Measurements from ENCODE around the gene SEC61B. TPM values are rescaled to one million over a fixed set of nuclear protein-coding genes. Genes with fewer than 3 reads are reported as not detected.

The SEC61B gene
- total and polyA plus RNA-seq, 12 donors, result 33.2 to 371 (median 200) TPM

DNA sequence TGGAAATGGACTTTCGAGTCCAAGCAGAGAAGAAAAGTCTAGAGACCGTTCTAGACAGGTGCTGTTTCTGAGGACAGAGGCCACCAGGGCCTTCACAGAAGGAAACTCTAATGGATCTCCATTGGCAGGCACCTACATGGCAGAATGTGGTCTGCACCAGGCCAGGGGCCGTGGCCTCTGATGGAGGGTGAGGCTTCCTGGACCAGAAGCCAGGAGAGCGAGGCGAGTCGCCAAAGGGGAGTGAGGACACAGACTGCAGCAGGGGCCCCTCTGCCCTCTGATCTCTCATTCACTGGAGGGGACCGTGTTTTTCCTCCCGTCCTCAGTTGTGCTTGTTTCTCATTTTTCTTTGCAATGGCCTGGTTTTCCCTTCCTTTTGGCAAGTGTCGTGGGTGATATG lies 41.4 kb upstream of the SEC61B start:
- Histone ChIP-seq H3K9me3 (replicated peaks in 1 of 3) (no peaks in the 10 kb centered on the region), H3K4me3 (no peak overlapping the region), H3K27ac (no peak overlapping the region), H3K27me3 (no peaks in the 10 kb centered on the region), H3K36me3 (replicated peaks in 1 of 2) (no peaks in the 10 kb centered on the region), H3K4me1 (replicated peaks in 1 of 2) (peaks cover 4 to 8% of the 10 kb centered on the region in 2 donors)
- no peak for DNase-seq
- intact Hi-C loops (cut with DNase I), result no loop called here
- WGBS, 4 donors, result 90 to 94% (median 92%) methylated on average over 9 of the region's 9 CpGs
- TF ChIP-seq POLR2A (IDR thresholded peaks at IDR 0.05), result no peak
- TF ChIP-seq, protein P1, sequence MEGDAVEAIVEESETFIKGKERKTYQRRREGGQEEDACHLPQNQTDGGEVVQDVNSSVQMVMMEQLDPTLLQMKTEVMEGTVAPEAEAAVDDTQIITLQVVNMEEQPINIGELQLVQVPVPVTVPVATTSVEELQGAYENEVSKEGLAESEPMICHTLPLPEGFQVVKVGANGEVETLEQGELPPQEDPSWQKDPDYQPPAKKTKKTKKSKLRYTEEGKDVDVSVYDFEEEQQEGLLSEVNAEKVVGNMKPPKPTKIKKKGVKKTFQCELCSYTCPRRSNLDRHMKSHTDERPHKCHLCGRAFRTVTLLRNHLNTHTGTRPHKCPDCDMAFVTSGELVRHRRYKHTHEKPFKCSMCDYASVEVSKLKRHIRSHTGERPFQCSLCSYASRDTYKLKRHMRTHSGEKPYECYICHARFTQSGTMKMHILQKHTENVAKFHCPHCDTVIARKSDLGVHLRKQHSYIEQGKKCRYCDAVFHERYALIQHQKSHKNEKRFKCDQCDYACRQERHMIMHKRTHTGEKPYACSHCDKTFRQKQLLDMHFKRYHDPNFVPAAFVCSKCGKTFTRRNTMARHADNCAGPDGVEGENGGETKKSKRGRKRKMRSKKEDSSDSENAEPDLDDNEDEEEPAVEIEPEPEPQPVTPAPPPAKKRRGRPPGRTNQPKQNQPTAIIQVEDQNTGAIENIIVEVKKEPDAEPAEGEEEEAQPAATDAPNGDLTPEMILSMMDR (IDR thresholded peaks at IDR 0.05), result no peak

DNA sequence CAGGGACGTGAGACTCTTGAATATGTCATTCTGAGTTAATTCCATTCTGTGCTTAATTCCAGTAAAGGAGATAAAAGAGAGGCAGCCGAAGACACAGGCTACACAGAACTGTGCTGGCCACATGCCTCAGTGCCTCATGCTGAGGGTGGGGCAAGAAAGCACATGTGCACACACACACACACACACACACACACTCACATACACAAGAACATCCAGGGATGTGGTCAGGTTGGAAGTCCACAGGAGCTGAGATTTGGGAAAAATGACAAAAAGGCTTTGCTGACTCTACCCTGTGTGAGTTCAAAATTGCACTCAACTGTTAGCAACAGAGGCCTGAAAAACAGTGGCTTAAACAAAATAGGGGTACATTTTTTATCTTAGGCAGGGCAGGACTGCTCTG lies 40.9 kb upstream of the SEC61B start:
- TF ChIP-seq, protein P1 (IDR thresholded peaks at IDR 0.05), result no peak
- TF ChIP-seq POLR2A (IDR thresholded peaks at IDR 0.05), result no peak
- intact Hi-C loops (cut with DNase I), result no loop called here

DNA sequence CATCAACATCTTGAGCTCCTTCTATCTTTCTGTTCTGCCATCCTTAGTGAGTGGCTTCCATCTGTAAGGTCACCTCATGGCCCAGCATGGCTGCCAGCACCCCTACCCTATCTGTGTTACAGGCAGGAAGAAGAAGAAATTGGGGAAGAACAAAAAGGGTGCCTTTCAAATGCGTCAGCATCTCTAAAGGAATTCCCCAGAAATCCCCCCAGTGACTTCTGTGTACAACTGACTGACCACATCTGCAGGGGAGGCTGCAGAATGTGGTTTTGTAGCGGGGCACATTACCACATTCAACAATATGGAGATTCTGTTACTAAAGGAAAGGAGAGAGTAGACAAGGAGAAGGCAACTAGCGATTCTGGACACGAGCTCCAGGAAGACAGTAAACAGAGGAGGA lies 40.5 kb upstream of the SEC61B start:
- no peaks in the 10 kb centered on the region for H3K9me3 ChIP-seq (replicated peaks in 1 of 3)
- H3K27me3 ChIP-seq, result no peaks in the 10 kb centered on the region
- no peak for DNase-seq
- H3K27ac ChIP-seq, result no peak overlapping the region
- WGBS, 4 donors, result 67 to 81% (median 75%) methylated on average over 4 of the region's 4 CpGs
- TF ChIP-seq POLR2A (IDR thresholded peaks at IDR 0.05), result no peak
- TF ChIP-seq, protein P1 (IDR thresholded peaks at IDR 0.05), result no peak
- intact Hi-C loops (cut with DNase I), result no loop called here
- H3K36me3 ChIP-seq (replicated peaks in 1 of 2), result no peaks in the 10 kb centered on the region
- no peak overlapping the region for H3K4me3 ChIP-seq
- H3K4me1 ChIP-seq (replicated peaks in 1 of 2), result peaks cover 4 to 8% of the 10 kb centered on the region in 2 donors

More for the DNA sequence above, 40.9 kb upstream of the SEC61B start:
- Histone ChIP-seq H3K9me3 (replicated peaks in 1 of 3) (no peaks in the 10 kb centered on the region), H3K27ac (no peak overlapping the region), H3K4me3 (no peak overlapping the region), H3K36me3 (replicated peaks in 1 of 2) (no peaks in the 10 kb centered on the region), H3K27me3 (no peaks in the 10 kb centered on the region), H3K4me1 (replicated peaks in 1 of 2) (peaks cover 4 to 8% of the 10 kb centered on the region in 2 donors)
- no peak for DNase-seq
- WGBS, 4 donors, result 83 to 97% (median 89%) methylated on average over 2 of the region's 2 CpGs

- H3K27ac ChIP-seq, result no peak overlapping the region
- no peaks in the 10 kb centered on the region for H3K27me3 ChIP-seq
- WGBS, 4 donors, result 88 to 93% (median 92%) methylated on average over 3 of the region's 3 CpGs
- H3K4me1 ChIP-seq (replicated peaks in 1 of 2), result peaks cover 4 to 8% of the 10 kb centered on the region in 2 donors
- intact Hi-C loops (cut with DNase I), result no loop called here
- no peak for DNase-seq
- H3K4me3 ChIP-seq, result no peak overlapping the region
- no peaks in the 10 kb centered on the region for H3K36me3 ChIP-seq (replicated peaks in 1 of 2)
- TF ChIP-seq POLR2A (IDR thresholded peaks at IDR 0.05), result no peak
- TF ChIP-seq, protein P1 (IDR thresholded peaks at IDR 0.05), result no peak
- H3K9me3 ChIP-seq (replicated peaks in 1 of 3), result no peaks in the 10 kb centered on the region
Measured at GRCh38 chr9:99182356-99182755, 39.7 kb upstream of the SEC61B start.

Data from adrenal gland (tissue), 12 donors.